ENCODE results near the gene LRRC7. TPM values are rescaled to one million over a fixed set of nuclear protein-coding genes. Genes with fewer than 3 reads are reported as not detected.

Gene LRRC7
- total RNA-seq, 1 donor from 2014 or later: not detected

- Mint-ChIP-seq H3K36me3 (ENCODE audit: low read depth, unreplicated experiment) (no peaks in the 10 kb centered on the region), H3K9me3 (ENCODE audit: unreplicated experiment) (no peaks in the 10 kb centered on the region), H3K27ac (ENCODE audit: unreplicated experiment) (no peak overlapping the region), H3K4me3 (ENCODE audit: unreplicated experiment) (no peak overlapping the region), H3K4me1 (ENCODE audit: unreplicated experiment) (no peaks in the 10 kb centered on the region), H3K27me3 (ENCODE audit: unreplicated experiment) (no peaks in the 10 kb centered on the region)
- no peak for DNase-seq (ENCODE audit: low spot score)
- no peak for TF ChIP-seq CTCF (IDR thresholded peaks at IDR 0.05; ENCODE audit: unreplicated experiment)
These were observed 43.7 kb upstream of the LRRC7 start for GRCh38 chr1:69524015-69524414.

- H3K9me3 Mint-ChIP-seq (ENCODE audit: unreplicated experiment): no peaks in the 10 kb centered on the region
- H3K27ac Mint-ChIP-seq (ENCODE audit: unreplicated experiment): no peak overlapping the region
- no peaks in the 10 kb centered on the region for H3K36me3 Mint-ChIP-seq (ENCODE audit: low read depth, unreplicated experiment)
- no peaks in the 10 kb centered on the region for H3K27me3 Mint-ChIP-seq (ENCODE audit: unreplicated experiment)
- TF ChIP-seq CTCF (IDR thresholded peaks at IDR 0.05; ENCODE audit: unreplicated experiment): no peak
- no peak overlapping the region for H3K4me3 Mint-ChIP-seq (ENCODE audit: unreplicated experiment)
- no peak for DNase-seq (ENCODE audit: low spot score)
- no peaks in the 10 kb centered on the region for H3K4me1 Mint-ChIP-seq (ENCODE audit: unreplicated experiment)
These were observed 40.4 kb upstream of the LRRC7 start for GRCh38 chr1:69527273-69527672.

- TF ChIP-seq CTCF (IDR thresholded peaks at IDR 0.05; ENCODE audit: unreplicated experiment): no peak
- H3K9me3 Mint-ChIP-seq (ENCODE audit: unreplicated experiment): no peaks in the 10 kb centered on the region
- H3K4me3 Mint-ChIP-seq (ENCODE audit: unreplicated experiment): no peak overlapping the region
- no peaks in the 10 kb centered on the region for H3K36me3 Mint-ChIP-seq (ENCODE audit: low read depth, unreplicated experiment)
- no peak for DNase-seq (ENCODE audit: low spot score)
- H3K27ac Mint-ChIP-seq (ENCODE audit: unreplicated experiment): no peak overlapping the region
- H3K27me3 Mint-ChIP-seq (ENCODE audit: unreplicated experiment): no peaks in the 10 kb centered on the region
- no peaks in the 10 kb centered on the region for H3K4me1 Mint-ChIP-seq (ENCODE audit: unreplicated experiment)
These were observed 39.3 kb upstream of the LRRC7 start for GRCh38 chr1:69528376-69528775.

GRCh38 chr1:69533343-69533742 lies 34.4 kb upstream of the LRRC7 start:
- TF ChIP-seq CTCF (IDR thresholded peaks at IDR 0.05; ENCODE audit: unreplicated experiment): no peak
- no peak for DNase-seq (ENCODE audit: low spot score)
- Mint-ChIP-seq H3K4me3 (ENCODE audit: unreplicated experiment) (no peak overlapping the region), H3K36me3 (ENCODE audit: low read depth, unreplicated experiment) (no peaks in the 10 kb centered on the region), H3K27me3 (ENCODE audit: unreplicated experiment) (no peaks in the 10 kb centered on the region), H3K27ac (ENCODE audit: unreplicated experiment) (no peak overlapping the region), H3K4me1 (ENCODE audit: unreplicated experiment) (no peaks in the 10 kb centered on the region), H3K9me3 (ENCODE audit: unreplicated experiment) (no peaks in the 10 kb centered on the region)

GRCh38 chr1:69534829-69535228 lies 32.9 kb upstream of the LRRC7 start:
- Mint-ChIP-seq H3K4me1 (ENCODE audit: unreplicated experiment) (peaks cover 7% of the 10 kb centered on the region), H3K36me3 (ENCODE audit: low read depth, unreplicated experiment) (no peaks in the 10 kb centered on the region), H3K27me3 (ENCODE audit: unreplicated experiment) (no peaks in the 10 kb centered on the region), H3K4me3 (ENCODE audit: unreplicated experiment) (no peak overlapping the region), H3K9me3 (ENCODE audit: unreplicated experiment) (no peaks in the 10 kb centered on the region), H3K27ac (ENCODE audit: unreplicated experiment) (no peak overlapping the region)
- DNase-seq (ENCODE audit: low spot score): no peak
- no peak for TF ChIP-seq CTCF (IDR thresholded peaks at IDR 0.05; ENCODE audit: unreplicated experiment)

All from endothelial cell (in vitro differentiated cells).